HG02610 (cell line): ENCODE data around the gene EPRS1.

Experiments used
- ATAC-seq: cut with Tn5 transposase; IDR thresholded peaks from one replicate; pipeline ENCODE4 v1.9.1; 2021; ENCODE audit warnings: mild to moderate bottlenecking, moderate library complexity; ENCODE audit not compliant: unreplicated experiment

Gene EPRS1

DNA sequence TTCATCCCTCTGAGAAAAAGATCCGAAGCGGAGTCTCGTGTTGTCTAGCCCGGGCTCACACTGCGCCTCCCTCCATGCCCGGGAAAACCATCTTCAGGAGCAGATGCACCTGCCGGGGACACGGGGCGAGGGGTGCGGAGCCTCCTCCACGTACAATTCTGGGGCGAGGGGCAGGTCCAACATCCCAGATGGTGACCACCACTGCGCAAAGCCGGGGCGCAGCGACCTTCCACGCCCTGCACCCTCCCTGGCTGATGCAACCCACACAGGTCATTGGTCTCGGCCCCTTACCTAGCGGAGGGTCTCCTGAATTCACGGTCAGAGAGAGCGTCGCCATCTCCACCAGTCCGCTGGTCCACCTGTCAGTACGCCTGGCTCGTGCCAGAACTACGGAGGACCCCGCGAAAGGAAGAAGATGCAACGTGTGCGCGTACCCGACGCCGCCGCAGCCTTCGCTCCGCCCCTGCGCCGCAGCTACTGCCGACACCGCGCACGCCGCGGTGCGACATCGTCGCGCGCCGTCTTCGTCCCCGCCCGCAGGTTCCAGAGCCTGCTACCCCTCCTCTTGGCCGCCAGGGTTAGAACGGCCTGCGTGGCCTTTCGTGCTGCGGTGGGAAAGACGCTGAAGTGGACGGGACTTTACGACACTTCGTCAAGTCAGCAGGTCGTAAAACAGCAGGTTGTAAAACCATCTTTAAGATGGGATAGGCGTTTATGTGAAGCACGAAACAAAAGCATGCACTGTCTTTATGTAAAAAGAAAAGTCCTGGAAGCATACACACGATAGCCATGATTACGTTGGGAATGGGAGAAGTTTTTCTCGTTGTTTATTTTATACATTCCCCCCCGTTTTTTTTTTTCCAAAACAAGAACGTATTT, at the start of gene EPRS1:
Gene EPRS1, minus strand, starts transcription at position 454 of the 879 bp plus-strand sequence. Its CDS starts 117 bp downstream, at position 337.
- peak; percentile 99 for ATAC-seq

DNA sequence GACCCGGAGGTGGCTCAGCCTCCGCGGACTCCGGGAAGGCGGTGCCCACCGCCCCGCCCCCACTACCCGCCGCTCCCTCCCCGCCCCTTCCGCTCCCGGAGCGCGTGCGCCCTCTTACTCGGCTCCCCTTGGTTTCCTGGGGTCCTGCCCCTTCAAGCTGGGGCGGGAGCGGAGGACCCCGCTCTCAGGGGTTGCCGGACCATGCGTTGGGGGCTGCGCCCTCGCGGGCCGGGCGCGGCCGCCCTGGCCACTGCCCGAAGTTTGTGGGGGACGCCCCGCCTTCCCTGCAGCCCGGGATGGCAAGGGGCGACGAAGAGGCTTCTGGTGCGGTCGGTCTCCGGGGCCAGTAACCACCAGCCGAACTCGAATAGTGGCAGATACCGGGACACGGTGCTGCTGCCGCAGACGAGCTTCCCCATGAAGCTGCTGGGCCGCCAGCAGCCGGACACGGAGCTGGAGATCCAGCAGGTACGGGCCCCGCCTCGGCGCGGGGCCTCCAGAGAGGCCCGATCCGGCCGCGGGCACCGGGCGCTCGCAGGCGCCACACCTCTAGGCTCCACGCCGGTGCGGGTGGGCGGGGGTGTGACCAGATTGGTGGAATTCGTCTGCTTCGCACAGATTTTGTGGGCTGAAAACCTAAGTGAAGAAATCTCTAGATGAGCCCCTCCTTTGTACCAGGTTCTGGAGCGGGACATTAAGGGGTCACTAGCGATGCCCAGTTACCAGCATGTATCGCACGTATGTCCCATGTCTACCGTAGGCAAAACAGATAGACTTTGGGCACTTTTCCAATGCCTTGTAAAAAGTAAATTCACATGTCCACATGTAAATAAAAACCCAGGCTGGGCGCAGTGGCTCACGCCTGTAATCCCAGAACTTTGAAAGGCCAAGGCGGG, 48.0 kb upstream of the EPRS1 start, which contains the start of gene IARS2:
Gene IARS2, plus strand, starts transcription at position 117 of the 896 bp plus-strand sequence. Its CDS starts 85 bp downstream, at position 202.
- ATAC-seq: peak; percentile 77

DNA sequence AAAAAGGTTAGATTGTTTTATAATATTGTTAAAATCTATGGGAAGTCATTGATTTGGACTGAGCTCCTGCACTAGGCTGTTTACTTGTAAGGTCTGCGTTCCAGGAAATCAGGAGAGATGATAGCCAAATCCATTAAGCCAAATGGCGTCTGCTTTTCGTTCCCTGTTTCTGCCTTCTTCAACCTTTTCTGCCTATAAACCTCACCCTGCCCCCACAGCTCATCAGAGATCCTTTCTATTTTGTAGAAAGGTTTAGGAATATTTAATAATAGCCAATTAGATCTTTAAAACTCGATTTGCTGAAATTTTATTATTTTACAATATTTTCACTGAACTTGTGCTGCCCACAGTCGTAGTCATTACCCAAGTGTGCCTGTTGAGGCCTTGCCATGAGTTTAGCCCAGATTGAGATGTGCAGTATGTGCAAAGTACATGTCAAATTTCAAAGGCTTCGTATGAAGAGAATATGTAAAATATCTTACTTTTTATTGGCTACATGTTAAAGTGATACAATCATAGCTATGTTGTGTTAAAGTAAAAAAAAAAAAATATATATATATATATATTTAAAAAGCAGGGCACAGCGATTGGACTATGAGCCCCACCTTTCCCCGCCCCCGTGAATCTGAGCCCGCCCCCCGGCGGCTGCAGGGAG, 47.2 kb upstream of the EPRS1 start:
- ATAC-seq: peak; percentile 1

DNA sequence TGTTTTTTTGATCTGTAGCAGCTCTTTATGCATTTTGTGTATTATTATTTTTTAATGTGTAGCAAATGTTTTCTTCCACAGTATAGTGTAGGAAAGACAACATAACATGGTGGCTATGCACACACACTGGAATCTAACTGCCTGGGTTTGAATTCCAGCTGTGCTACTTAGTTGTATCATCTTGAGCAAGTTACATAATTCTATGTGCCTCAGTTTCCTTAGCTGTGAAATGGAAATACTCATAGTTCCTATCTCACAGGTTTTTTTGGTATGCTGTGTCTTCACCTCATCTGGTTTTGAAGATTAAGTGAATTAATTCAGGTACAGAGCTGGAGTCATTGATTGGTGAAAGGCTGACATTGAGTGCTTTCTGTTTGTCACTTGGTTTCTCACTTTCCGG, 46.4 kb upstream of the EPRS1 start:
- ATAC-seq: no peak

DNA sequence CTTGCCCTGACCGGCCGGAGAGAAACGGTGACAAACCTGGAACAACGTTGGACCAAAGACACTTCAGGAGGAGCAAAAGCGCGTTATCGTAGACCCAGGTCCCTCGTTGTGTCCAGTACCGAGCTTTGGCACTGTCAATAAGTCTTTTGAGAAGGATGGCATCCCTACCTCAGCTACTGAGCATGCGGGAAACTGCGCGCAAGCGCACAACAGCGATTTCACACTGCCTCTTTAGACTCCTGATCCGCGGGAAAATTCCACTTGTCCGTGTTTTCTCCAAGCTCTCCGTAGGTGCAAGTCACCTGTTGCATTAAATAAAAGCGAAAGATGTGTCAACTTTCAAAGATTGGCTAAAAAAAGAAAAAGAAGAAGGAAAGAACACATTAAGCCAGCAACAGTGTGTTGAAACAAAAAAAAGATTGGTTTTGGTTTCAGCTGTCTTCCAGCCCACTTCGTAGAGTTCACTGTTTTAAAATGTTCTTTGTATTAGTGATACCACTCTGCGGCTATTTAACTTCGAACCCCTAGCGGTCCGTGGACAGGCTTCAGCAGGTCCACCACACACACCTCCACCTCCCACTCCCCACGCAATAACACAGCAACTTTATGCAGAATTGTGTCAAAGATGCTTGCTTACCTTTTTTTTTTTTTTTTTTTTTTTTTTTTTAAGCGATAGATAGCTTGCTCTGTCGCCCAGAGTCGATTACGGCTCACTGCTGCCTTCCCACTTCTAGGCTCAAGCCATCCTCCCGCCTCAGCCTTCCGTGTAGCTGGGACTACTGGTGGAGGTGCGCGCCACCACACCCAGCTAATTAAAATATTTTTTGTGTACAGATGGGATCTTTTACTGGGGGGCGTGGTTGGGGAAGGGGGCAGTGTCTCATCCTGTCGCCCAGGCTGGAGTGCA, 43.6 kb upstream of the EPRS1 start, which contains the start of gene BPNT1:
Gene BPNT1, minus strand, starts transcription at position 139 of the 907 bp plus-strand sequence. CDS start 9,942 bp downstream, outside the sequence.
- ATAC-seq: peak; percentile 55

DNA sequence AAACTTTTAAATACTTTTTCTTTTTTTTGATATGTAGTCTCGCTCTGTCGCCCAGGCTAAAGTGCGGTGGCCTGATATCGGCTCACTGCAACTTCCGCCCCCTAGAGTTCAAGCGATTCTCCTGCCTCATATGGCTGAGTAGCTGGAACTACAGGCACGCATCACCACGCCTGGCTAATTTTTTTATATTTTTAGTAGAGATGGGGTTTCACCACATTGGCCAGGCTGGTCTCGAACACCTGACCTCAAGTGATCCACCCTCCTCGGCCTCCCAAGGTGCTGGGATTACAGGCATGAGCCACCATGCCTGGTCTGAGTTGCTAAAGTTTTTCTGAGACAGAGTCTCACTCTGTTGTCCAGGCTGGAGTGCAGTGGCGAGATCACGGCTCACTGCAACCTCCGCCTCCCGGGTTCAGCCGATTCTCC, 40.0 kb upstream of the EPRS1 start:
- ATAC-seq: peak; percentile 67

DNA sequence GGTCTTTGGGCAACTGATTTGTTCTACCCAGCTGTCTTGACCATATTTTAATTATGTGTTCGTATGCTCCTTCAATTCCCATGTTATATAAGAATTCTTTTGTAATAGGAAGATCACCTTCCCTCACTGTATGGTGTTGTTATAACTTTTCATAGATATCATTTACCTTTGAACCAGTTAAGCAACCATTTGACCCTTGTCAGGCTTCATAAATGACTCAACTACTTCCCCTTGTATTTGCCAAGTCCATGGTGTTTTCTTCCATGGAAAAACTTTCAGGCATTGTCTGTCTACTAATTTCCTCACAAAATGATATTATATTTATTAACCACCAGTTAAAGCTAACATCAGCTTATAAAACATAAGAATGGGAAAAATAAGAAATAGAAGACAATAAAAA, 38.2 kb upstream of the EPRS1 start:
- ATAC-seq: no peak

DNA sequence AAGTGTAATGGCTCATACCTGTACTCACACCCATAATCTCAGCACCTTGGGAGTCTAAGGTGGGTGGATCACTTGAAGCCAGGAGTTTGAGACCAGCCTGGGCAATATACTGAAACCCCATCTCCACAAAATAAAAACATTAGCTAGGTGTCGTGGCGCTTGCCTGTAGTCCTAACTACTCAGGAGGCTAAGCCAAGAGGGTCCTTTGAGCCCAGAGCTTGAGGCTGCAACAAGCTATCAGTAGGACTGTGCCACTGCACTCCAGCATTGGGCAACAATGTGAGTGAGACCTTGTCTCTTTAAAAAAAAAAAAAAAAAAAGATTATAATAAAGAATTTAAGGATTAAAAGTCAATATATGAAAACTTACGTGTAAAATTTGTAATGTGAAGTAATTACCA, 31.6 kb upstream of the EPRS1 start:
- no peak for ATAC-seq

DNA sequence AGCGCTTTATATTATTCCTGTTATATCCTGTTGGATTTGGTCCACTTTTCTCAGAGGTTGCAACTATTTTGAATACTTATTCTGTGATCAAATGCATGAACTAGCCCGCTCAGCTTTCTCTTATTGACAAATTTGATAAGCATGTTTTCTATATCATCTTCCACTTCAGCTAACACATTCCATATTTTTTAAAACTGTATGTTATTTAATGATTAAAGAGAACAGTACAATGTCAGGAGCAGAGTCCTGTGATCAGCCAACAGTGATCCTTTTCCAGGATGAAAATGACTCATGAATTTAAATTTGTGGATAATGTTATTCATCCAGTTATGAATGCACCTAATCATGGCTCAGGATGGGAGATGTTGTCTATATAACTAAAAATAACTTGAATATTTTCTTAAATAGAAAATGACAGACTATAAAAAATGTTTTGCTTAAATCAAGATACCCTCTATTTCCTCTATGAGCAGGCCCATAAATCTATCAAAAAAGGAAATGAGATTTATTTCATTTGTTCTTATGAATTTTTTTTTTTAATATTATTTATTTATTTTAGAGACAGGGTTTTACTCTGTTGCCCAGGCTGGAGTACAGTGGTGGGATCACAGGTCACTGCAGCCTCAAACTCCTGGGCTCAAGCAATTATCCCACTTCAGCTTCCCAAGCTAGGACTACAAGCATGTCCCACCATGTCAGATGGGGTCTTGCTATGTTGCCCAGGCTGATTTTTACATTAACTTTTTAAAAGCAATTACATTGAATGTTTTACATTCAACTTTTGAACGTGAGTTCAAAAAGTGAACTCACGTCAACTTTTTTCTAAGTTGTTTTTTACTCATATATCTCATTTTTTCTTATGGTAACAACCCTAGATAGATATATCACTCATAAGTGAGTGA, 30.8 kb upstream of the EPRS1 start:
- no peak for ATAC-seq

DNA sequence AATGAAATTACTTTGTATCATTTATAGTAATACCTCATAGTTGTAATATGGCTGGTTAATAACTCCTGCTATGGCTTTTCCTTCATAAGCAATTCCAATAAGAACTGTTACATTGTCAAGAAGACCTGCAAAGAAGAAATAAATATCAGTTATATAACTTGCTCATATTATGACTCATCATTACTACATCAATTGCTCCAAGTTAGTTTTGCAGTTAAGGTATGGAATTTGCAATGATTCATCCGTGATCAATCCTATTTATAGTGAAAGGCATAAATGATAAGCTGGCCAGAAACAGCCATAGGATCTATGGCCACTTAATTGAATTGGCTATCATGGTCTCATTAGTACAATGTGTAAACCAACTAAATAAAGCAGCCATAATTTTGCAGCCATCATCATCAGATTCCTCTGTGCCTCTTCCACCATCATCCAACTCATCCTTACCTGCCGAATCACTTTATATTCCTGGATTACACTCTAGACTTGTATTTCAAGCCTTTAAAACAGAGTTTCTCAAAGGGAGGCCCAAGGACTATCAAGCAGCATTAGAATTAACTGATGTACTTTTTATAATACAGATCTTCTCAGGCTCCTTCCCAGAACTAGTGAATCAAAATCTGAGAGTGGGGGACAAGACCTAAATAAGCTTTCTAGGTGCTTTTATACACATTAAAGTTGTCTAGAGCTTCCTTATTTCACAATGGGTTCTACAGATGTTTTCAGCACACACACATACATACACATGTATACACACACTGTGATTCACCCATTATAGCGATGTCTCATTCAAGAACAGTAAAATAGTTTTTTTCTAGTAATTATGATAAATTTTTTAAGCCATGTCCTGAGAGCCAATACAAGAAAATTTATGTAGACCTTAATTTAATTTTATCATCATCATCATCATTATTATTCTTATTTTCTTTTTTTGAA, 21.2 kb upstream of the EPRS1 start:
- ATAC-seq: no peak

DNA sequence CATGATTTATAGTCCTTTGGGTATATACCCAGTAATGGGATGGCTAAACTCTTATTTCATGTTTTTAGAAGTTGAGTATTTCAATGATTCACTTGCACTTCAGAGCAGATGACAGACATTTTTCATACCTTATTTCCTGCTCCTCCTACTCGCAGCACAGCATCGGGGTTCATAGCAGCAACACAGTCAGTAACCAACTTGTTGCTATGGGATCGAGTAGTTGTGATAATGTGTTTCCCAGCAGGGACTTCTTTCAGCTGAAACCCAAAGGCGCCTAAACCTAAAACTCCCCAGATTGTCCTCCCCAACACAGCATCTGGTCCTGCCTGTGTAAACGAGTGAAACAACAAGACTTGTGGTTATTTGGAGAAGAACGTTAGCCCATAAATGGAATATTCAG, 16.3 kb upstream of the EPRS1 start:
- ATAC-seq: no peak

DNA sequence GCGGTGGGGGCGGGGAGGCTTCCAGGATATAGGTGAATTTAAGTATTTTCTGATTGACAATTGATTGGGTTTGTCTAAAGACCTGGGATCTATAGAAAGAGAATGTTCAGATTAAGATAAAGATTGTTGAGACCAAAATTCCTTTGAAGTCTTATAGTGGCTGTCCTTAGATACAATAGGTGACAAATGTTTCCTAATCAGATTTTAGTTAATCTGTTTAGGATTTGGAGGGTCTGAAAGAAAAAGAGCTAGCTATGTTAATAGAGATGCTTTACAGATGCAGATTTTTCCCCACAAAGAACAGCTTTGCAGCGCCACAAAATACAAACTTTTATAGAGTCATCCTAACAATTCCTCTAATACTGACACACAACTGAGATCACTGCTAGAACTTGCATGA, 14.6 kb upstream of the EPRS1 start:
- ATAC-seq: no peak

DNA sequence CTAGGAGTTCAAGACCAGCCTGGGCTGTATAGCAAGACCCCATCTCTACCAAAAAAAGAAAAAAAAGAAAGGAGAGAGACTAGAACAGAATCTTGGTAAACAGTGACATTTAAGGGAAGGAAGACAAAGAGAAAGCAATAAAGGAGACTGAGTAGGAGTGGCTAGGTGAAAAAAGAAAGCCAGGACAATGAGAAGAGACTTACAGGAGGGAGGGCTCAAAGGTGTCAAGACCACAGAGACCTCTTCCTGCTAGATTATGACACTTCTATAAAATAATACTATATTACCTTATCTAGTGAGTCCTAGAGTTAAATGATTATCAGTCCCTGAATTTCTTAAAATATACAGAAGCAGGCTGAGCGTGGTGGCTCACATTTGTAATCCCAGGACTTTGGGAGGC, 10.1 kb upstream of the EPRS1 start:
- ATAC-seq: no peak

DNA sequence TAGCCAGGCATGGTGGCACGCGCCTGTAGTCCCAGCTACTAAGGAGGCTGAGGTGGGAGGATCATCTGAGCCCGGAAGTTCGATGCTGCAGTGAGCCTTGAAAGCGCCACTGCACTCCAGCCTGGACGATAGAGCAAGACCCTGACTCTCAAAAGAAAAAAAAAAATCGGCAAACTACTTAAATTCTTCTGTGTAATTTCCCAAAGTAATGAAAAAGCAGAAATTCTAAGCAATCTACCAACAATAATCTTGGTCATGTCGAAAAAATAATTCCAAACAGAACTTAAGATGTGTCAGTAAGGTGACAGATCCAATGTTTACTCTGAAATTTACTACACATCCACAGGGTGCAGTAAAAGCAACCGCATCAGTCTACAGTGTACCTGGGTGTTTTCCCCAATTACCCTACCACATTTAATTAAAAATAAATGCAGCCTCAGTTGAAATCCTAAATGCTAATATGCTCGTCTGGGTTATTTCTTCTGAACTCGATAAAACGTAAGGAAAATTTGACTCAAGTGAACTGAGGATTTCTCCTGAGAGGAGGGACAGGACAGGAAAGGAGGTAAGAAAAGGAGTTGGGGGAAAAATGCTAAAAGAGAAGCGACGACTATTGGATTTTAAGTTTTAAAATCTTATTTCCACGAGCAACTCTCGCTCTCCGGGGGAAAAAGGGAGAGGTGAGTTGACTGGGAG, 801 bp downstream of the EPRS1 start:
- no peak for ATAC-seq

DNA sequence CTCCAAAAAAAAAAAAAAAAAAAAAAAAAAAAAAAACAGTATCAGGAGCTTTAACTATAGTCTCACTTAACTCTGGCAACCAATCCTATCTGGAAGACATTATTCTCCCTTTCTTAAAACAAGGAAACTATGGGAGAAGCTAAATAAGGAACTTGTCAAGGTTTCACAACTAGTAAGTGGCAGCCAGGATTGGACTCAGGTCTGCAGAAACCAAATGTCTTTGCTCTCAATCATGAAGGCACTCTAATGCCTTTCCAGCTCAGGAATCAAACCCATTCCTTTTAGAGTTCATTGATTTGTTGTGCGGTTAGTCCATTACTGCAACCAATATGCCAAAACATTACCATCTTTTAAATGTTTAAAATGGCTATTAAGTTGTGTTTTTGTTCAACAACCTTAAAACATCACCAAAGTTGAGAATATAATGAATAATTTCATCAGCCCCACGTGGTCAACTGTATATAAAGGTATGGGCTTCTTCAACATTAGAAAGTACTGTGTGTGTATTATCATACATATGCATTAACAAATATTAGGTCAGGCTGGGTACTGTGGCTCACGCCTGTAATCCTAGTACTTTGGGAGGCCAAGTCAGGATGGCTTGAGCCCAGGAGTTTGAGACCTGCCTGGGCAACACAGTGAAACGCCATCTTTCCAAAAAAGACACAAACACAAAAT, 1.5 kb downstream of the EPRS1 start:
- no peak for ATAC-seq

DNA sequence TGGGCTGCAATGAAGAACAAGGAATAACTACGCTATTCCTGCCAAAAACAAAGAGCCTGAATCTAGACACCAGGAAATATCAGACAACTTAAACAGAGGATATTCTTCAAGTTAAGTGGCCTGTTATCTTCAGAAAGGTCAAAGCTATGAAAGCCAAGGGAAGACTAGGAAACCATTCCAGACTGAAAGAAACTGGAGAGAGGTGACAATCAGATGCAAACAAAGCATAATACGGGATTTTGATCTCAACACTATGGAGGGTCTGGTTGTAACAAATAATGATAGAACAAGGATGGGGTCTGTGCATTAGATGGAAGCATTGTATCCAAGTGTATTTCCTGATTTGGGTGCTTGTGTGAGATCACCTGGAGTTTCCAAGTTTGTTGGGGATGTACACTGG, 2.7 kb downstream of the EPRS1 start:
- ATAC-seq: no peak
